ENCODE measurements around the gene PTPRE.

Gene PTPRE

DNA sequence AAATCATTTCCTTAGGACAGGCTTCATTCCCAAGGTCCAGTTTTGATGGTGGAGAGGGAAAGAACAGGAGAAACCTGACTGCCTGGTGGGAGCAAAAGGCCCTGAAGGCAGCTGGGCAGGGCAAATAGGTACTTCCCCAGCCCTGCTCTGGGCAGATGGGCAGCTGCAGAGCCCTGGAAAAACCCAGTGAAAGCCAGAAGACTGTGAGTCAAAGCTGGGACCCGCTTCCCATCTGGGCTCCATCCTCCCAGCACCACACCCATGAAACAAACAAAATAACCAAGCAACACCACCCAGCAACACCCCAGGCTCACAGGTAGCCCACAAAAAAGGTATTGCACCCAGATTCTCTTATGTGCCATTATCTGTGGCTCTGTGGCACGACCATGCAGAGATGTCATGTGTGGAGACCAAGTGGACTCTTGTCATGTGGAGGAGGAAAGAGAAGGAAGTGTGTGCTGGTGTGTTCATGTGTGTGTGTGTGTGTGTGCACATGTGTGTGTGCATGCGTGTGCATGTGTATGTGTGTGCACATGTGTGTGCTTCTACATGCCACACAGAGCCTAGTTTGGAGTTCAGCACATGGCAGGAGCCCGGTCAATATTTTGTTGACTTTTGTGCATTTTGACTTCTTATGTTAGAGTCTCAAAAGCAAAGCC, 24.0 kb upstream of the PTPRE start:
- DNase-seq (ENCODE audit: low read depth, low spot score), result no peak

DNA sequence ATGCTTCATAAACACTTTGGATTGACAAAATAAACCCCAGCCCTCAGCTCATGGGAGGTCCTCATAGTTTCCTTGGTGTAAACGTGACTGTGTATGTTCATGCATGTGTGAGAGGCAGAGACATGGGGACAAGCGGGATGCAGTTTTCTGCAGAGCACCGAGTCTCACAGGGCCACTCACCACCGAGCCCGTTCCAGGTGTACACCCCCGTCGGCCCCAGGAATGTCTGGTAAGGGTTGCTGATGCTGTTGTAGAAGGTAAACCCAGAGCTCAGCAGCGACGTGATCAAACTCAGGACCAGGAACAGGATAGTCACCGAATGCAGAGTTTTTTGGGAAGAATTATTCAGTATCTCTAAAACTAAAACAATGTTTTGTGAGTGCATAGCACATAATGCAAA, 23.4 kb upstream of the PTPRE start:
- no peak for DNase-seq (ENCODE audit: low read depth, low spot score)

DNA sequence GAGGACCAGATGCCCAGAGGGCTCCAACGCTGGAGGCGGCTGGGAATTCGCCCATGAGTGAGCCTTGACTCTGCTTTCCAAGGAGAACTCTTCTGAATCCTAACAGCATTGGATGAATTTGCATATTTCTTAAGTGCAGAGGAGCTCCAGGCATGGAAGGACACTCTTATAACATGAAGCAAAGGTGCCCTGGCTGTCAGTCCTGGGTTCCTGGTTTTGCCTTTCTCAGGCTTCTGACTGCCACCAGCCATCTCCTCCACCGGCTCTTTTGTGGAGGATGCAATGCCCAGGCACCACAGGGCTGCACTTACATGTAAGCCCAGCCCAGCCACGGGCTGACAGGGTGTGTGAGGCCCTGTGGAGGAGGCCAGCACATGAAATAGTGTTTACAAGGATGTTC, 22.4 kb upstream of the PTPRE start:
- DNase-seq (ENCODE audit: low read depth, low spot score), result no peak

DNA sequence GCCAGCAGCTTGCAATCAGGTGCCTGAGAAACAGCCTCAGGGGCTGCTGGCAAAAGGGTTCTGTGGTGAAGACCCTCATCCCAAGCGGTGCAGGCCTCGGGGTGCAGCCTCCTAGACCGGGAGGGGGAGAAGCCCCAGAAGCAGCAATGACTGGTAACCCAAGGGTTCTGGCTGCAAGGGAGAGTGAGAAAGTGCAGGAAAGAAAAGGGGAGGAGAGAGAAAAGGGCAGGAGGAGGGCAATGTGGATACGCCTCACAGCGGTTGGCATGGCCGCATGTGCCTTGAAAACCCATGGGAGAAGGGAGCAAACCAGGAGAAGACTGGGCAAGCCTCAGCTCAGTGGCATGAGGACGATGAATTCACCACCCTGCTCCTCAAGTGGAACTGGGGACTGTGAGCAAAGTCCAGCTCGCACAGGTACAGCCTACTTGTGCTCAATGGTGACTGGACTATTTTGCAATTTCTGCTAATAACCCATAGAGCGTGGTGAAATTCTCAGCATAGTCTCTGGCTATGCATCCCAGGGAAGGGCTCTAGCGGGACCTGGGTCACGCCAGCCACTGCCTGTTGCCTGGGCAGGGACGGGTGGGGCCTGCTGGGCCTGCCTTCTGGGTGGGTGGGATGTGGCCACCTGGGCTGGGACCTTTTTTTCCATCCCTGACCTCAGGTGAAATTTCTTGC, 20.4 kb upstream of the PTPRE start:
- no peak for DNase-seq (ENCODE audit: low read depth, low spot score)

DNA sequence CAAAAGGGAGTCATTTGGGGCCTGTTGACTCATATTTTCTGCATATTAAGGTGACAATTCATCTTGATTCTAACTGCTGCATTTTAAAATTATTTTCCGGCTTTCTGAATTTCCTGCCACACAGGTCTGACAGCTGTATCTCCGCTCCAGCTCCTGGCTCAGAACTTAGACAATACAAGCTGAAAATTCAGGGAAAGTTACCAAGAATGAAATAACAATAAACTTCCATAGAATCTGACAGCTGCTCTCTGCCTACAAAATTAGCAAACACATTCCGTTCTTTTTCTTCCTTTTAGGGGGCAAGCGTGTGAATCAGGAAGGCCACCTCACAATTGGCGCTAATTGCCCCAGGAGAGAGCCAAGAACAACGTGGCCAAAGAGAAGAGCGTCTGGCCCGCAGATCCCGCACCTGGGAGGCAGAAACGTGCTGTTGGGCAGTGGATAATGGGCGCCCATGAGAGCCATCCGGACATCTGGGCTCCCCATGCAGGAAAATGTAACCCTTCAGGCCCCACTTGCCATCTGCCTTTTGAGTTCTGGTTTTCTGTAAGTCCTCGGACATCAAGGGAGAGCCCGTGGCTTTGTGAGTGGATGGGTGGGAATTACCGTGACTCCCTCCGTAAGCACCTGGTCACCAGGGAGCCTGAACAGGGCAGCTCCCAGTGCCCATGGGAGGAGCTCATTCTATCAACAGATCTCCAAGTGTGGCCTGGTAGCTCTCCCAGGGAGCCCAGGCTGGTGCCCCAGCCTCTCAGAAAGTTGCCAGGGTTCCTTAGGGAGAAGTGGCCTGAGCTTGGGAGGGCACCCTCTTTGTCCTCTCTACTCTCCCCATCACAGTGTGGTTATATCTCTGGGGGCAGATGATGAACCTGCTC, 19.1 kb upstream of the PTPRE start:
- no peak for DNase-seq (ENCODE audit: low read depth, low spot score)

DNA sequence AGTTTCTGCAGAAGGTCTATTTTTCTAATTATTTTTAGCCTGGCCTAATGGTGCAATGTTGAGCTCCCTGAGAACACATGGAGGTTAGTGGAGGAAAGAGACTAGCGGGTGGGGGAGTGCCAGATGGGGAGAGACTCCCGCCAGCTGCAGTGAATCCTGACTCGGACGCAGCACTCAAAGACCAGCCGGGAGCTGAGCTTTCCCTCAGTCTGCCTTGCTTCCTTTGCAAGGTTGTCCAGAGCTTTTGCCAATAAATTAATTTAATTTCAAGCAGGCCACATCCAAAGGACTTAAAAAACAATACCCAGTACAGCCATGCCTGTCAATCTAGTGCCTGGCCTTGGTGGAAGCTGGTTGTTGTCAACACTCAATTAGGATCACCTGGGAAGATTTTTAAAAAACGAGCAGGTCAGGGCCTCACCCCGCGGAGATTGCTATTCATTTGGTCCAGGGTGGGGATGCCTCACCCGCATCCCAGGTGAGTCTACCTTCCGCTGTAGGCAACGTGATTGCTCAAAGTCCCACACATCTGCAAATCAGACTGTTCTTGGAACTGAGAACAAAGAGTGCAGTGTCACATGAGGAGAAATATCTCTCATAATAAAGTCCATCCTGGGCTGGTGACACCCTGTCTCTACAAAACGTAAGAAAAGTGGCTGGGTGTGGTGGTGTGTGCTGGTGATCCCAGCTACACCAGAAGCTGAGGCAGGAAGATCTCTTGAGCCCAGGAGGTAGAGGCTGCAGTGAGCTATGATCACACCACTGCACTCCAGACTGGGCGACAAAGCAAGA, 18.2 kb upstream of the PTPRE start:
- DNase-seq (ENCODE audit: low read depth, low spot score), result no peak

DNA sequence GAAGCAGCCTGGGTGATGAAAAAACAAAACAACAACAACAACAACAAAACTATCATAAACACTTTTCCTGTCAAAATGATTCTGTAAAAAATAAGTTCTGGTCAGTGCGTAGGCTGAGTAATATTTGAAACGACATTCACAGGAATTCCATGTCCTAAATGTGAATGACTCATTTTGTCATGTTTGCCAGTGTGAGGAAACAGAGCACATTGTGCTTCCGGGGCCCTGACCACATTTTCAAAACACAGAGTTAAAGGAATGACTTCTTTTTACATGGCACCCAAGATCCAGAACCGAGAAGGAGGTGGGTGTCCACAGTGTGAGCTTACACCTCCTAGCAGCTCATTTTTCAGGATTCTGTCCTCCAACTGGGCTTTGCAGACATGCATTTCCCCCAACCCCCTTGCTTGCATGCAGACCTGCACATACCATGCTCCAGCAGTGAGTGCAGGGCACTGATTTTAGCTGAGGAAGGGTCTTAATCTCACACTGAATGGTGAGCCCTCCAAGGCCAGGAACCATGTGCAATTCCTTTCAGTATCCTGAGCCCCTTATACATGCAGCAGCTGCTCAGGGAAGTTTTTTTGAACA, 17.2 kb upstream of the PTPRE start:
- DNase-seq (ENCODE audit: low read depth, low spot score), result no peak

DNA sequence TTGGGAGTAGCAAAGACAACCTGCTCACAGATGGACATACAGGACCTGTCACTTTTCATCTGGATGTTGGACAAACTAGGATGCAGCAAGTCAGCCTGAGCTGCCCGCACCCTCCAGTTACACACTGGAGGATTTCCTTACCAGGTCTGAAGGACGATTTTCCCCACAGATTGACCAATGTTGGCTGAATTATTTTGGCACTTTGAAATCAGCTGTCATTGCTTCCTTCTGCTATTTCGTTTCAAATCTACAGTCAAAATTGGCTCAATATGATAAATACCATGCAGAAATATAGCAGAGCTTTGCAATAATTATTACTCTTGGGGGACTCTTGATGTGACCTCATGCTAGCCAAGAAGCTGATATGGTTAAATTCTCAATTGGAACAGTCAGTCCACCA, 16.7 kb upstream of the PTPRE start:
- DNase-seq (ENCODE audit: low read depth, low spot score), result no peak

DNA sequence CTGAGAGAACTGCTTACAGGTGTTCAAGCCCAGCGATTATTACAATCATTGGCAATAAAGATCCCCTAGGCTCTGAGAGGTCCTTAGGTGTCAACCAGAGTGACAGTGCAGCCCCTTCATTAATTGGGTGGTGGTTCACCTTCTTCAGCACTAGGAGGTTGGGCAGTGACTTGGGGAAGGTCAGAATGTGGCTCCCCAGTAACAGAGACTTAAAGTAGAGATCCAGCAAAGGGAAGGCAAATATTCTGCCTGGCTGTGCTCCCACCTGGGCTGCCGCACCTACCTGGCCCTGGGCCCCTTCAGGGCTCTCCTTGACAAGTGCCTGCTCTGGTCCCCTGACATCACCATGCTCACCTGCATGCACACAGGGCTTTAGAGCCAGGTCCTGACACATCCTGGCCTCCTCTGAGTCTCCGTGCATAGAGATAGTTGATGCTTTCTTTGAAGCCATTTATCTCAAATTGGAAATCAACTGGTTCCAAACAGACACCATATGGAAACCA, 16.0 kb upstream of the PTPRE start:
- no peak for DNase-seq (ENCODE audit: low read depth, low spot score)

DNA sequence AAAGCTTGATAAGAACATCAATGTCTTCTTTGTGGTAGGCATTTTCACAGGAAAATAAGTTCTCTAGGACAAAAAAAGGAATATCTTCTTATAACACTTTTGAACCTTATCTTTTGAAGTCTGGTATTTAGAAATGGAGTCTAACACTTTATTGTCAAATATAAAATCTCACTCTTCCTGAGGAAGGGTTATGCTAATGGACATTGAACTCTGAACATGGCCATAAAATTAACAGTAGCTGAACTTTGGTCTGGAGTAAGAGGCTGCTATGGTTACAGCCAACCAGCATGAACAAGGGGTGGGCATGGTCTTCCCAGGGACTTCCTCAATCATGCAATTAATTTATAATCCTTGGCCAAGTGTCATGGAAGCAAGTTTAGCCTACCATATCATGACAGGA, 14.2 kb upstream of the PTPRE start, which contains the start of gene CLRN3:
Gene CLRN3 (minus strand): TSS at position 199 of the 400 bp plus-strand sequence. CDS start 157 bp downstream, at position 42.
- no peak for DNase-seq (ENCODE audit: low read depth, low spot score)

DNA sequence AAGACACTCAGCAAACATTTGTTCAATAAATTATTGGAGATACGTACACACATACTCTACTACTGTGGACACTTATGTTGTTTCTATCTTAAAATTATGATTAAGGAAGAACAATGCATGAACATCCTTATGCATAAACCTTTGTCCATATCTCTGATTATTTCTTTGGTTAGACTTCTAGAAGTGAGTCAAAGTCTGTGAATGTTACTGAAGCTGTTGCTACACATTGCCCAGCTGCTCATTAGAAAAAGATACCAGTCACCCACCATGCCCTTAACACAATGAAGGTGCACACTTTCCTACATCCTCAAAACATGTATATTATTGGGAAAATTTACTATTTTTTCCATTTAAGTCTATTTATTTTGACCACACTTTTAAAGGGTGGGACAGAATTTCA, 12.8 kb upstream of the PTPRE start:
- no peak for DNase-seq (ENCODE audit: low read depth, low spot score)

DNA sequence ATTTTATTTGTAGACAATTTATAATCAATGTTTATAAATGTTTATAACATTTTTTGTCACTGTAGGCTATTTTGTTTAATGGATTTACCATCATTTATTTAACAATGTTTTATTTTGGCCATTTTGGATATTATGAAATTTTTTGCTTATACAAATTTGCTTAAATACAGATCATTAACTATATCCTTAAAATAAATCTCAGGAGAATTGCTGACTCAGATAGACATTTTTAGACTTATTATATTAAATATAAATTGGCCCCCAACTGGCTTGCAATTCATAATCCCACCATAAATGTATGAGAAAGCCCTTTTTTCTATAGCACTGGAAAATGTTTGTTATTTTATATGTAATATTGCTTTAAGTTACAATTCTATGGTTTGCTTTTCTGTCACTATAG, 10.3 kb upstream of the PTPRE start:
- DNase-seq (ENCODE audit: low read depth, low spot score), result no peak

DNA sequence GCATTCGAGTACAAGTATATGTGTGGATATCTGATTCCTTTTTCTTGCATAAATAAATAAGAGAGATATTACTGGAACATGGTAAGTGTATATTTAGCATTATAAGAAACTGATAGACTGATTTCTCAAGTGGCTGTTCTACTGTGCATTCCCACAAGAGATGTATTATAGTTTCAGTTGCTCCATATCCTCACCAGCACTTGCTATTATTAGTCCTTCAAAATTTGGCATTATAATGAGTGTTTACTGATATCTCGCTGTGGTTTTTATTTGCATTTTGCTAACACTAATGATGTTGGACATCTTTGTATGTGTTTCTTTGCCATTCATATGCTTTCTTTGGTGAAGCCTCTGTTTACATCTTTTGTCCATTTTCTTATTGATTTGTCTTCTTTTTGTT, 9.7 kb upstream of the PTPRE start:
- no peak for DNase-seq (ENCODE audit: low read depth, low spot score)

DNA sequence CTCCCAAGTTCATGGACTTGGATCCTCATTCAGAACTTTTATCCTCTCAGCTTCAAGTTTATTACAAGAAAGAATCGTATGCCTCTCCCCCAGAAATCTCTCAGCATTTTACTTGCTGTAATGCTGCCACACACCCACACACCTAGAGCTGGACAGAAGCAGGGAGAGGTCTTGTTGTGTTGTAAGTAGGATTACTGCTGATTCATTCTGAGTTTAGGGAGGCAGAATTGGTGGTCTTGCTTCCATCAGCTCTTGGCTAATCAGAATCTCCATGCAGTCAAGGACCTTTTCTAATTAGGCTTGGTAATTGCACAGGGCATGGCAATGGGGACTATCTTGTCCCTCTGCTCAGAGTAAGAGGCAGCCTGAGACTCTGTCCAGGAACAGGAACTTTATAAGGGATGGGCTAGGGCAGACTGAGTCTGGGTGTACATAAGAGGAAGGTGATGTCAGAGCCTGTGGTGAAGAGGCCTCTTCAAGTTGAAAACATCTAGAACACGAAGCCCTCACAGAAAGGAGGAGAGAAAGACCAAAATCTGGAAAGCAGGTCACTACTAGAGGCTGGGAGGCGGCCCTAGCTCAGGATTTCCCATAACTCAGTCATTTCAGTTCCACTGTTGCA, 7.0 kb upstream of the PTPRE start:
- no peak for DNase-seq (ENCODE audit: low read depth, low spot score)

DNA sequence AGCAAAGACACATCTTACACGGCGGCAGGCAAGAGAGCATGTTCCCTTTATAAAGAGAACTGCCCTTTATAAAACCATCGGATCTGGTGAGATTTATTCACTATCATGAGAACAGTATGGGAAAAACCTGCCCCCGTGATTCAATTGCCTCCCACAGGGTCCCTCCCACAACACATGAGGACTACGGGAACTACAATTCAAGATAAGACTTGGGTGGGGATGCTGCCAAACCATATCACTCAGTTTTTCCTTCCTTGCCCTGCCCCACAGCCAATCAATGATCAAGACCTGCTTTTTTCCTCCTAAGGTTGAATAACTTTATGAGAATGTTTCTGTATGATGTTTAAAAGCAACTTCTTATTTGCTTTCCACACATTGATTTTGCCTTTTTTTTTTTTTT, 3.1 kb upstream of the PTPRE start:
- no peak for DNase-seq (ENCODE audit: low read depth, low spot score)

DNA sequence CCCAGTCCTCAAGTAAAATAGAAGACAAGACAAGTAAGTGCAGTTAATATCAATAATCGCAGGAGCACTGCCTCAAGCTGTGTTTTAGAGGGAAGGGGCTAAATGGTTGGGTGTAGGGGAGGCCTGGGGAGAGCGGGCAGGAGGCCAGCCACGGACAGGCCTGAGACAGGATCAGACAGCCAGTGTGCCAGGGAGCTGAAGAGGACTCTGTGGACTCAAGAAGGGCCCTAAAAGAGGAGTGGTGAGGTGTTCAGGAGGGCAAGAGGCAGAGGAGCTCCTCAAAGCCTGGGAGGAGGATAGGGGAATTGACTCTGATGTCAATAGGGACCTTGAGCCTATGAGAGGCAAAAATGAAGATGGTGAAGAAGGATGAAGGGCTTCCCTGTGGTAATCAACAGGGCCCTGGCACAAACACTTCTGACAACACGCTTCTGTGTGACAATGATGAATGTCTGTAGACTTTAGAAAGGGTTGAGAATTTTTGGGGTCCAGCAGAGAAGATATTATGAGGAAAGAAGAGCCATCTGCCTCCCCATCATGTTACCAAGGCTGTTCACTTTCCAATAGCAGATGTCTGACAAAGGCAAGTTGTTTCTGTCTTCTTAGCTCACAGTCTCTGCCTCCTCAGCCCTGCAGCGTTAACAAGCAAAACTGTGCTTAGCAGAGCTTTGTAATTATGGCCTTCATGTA, 2.4 kb upstream of the PTPRE start:
- DNase-seq (ENCODE audit: low read depth, low spot score), result no peak

DNA sequence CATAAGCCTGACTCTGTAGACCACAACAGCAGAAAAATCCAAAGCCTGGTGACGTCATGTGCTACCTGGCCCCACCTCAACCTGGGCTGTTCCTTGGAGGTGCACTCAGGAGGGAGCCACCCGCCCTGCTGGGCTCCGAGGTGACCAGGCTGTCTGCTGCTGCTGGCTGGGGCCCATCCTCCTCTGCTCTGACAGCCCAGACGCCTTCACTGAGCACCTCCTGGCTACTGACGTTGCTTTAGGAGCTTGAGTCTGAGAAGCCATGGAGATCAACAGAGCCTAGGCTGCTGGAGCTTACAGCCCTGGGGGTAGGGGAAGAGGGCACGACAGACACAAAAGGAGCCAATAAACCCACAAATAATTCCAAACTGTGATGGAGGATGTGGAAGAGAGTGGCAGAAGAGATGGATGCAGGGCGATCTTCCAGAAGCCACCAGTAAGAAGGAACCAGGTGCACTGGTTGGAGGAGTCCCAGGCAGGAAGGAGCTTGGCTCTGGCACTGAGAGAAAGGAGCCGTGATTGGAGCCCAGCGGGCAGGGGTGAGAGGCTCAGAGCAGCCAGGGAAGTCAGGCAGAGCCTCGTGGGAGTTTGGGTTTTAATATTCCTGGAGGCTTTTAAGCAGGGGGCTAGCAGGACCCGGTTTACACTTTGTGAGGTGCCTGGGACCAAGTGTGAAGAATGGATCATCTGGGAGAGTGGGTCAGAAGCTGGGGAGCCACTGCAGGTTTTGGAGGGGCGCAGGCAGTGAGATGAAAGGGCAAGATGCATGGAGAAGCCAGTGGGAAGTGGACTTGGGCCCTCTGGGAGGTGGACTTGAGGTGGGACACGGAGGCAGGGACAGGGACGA, 1.7 kb upstream of the PTPRE start:
- no peak for DNase-seq (ENCODE audit: low read depth, low spot score)

DNA sequence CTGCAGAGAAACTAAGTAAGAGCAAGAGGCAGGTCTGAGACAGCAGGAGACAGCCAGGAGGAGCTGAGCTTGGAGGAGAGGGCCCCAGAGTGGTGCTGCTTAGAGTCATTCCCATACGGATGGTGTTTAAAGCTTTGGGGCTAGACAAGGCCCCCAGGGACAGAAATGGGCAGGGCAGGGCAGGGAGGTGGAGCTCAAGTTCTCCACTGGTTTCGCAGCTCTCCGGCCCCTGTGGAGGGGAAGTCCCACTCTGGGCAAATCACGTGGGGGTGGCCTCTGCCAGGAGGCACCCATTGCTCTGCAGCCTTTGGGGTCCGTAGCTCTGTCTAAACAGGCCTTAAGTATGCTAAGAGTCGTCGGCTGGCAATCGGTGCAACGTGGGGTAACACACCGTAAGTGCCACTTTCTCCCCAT, 1.0 kb upstream of the PTPRE start:
- no peak for DNase-seq (ENCODE audit: low read depth, low spot score)

DNA sequence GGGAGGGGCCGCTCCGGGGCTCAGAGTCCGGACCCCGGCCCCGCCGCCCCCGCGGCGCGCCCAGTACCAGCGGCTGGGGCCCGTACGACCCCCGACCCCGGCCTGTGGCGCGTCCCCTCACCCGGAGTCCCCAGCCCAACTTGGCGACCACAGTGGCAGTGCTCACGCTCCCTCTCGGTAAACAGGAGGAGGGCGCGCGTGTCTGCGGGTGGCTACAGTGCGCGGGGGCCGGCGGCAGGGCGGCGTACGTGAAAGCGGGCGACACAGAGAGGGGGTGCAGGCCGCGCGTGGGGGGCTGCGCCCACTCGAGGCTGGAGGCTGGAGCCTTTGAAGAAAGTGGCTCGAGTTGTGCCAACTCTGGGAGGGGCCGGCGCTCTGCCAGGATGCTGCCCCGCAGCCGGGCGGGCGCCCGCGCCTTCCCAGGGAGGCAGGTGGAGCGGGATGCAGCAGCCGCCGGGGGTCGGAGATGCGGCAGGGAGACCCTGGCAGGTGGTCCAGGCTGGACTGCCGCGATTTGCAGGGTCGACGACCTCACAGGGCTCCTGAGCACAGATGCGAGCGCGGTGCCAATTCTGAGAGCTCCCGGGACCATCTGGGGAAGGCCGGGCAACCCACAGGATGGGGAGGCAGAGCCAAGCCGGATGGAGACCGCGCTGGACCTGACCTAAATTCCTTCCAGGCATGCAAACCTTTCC, 655 bp downstream of the PTPRE start:
- DNase-seq (ENCODE audit: low read depth, low spot score), result no peak

Data from smooth muscle cell of the brain vasculature (primary cell).